Measurements from ENCODE around the gene ITPA. TPM values are rescaled to one million over a fixed set of nuclear protein-coding genes. Genes with fewer than 3 reads are reported as not detected.

The ITPA gene
- total and polyA plus RNA-seq, 2 experiments from 2014 or later, result 57.5 to 81.7 TPM

DNA sequence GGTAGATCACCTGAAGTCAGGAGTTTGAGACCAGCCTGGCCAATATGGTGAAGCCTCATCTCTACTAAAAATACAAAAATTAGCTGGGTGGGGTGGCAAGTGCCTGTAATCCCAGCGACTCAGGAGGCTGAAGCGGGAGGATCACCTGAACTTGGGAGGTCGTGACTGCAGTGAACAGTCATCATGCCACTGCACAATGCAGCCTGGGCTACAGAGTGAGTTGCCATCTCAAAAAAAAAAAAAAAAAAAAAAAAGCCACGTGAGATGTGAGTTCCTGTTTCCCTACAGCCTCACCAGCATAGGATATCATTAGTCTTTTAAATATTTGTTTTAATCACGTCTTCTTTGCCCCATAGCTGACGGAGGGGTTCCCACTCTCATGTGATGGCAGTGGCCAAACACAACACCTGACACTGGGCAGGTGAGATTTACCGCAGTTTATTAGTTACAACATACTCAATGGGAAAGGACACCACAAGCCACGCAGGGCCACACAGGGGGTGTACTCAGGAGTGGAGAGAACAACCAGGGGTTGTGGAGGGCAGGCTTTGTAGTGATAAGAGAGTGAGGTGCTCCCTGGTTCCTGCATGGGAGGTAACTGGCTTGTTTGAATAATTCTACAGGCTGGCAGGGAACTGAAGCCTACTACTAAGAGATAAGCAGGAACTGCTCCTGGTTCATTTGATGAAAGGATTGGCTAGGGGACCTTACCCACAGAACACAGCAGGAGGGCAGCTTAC is 31.4 kb upstream of the ITPA start:
- Histone ChIP-seq H3K79me2 (replicated peaks; ENCODE audit: insufficient read depth) (peaks cover 15% of the 10 kb centered on the region), H3K9me2 (ENCODE audit: insufficient read depth) (no peaks in the 10 kb centered on the region), H3K27ac (ENCODE audit: low read depth) (peak overlapping the region; percentile 67; the same call in 1 of the 2 replicates), H3F3A (replicated peaks; ENCODE audit: low read depth) (0 out of 2 replicates have a peak, but pooled peaks cover 6% of the 10 kb centered on the region), H2AFZ (no peak overlapping the region), H3K4me3 (no peak overlapping the region), H3K27me3 (ENCODE audit: insufficient read depth) (no peaks in the 10 kb centered on the region), H3K36me3 (ENCODE audit: insufficient read depth) (no peaks in the 10 kb centered on the region), H4K20me1 (replicated peaks; ENCODE audit: insufficient read depth) (peaks cover 3% of the 10 kb centered on the region; the same call in 1 of the 2 replicates), H3K4me1 (ENCODE audit: insufficient read depth) (peaks cover 5% of the 10 kb centered on the region; the same call in 1 of the 2 replicates), H3K4me2 (no peak overlapping the region)
- Mint-ChIP-seq H3K36me3 (ENCODE audit: low read depth) (peaks cover 3% of the 10 kb centered on the region; the same call in 1 of the 3 replicates), H3K27me3 (ENCODE audit: insufficient read depth, low read depth, poor library complexity) (peaks cover 2% of the 10 kb centered on the region), H3K9me3 (no peaks in the 10 kb centered on the region; the same call in 2 of the 3 replicates), H3K4me1 (peaks cover 16% of the 10 kb centered on the region), H3K4me3 (no peak overlapping the region), H3K27ac (no peak overlapping the region)
- TF ChIP-seq, protein P1, sequence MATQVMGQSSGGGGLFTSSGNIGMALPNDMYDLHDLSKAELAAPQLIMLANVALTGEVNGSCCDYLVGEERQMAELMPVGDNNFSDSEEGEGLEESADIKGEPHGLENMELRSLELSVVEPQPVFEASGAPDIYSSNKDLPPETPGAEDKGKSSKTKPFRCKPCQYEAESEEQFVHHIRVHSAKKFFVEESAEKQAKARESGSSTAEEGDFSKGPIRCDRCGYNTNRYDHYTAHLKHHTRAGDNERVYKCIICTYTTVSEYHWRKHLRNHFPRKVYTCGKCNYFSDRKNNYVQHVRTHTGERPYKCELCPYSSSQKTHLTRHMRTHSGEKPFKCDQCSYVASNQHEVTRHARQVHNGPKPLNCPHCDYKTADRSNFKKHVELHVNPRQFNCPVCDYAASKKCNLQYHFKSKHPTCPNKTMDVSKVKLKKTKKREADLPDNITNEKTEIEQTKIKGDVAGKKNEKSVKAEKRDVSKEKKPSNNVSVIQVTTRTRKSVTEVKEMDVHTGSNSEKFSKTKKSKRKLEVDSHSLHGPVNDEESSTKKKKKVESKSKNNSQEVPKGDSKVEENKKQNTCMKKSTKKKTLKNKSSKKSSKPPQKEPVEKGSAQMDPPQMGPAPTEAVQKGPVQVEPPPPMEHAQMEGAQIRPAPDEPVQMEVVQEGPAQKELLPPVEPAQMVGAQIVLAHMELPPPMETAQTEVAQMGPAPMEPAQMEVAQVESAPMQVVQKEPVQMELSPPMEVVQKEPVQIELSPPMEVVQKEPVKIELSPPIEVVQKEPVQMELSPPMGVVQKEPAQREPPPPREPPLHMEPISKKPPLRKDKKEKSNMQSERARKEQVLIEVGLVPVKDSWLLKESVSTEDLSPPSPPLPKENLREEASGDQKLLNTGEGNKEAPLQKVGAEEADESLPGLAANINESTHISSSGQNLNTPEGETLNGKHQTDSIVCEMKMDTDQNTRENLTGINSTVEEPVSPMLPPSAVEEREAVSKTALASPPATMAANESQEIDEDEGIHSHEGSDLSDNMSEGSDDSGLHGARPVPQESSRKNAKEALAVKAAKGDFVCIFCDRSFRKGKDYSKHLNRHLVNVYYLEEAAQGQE (IDR thresholded peaks at IDR 0.05; ENCODE audit: unreplicated experiment), result no peak
- TF ChIP-seq JUNB (IDR thresholded peaks at IDR 0.05; ENCODE audit: unreplicated experiment) (no peak), STAT1 (IDR thresholded peaks at IDR 0.05; ENCODE audit: unreplicated experiment) (no peak), EZH2 (IDR thresholded peaks at IDR 0.05; ENCODE audit: low read depth, unreplicated experiment) (no peak), EZH2phosphoT487 (IDR thresholded peaks at IDR 0.05; ENCODE audit: unreplicated experiment) (no peak), ZNF114 (CRISPR knock-in tag; IDR thresholded peaks at IDR 0.05) (no peak), POLR2AphosphoS5 (IDR thresholded peaks at IDR 0.05; ENCODE audit: low read depth) (no peak), CREB1 (CRISPR knock-in tag; IDR thresholded peaks at IDR 0.05; ENCODE audit: low read depth) (no peak), NANOG (IDR thresholded peaks at IDR 0.05; ENCODE audit: borderline replicate concordance) (no peak), ZNF331 (CRISPR knock-in tag; IDR thresholded peaks at IDR 0.05; ENCODE audit: low read depth) (no peak)
- TF ChIP-seq, protein P2, sequence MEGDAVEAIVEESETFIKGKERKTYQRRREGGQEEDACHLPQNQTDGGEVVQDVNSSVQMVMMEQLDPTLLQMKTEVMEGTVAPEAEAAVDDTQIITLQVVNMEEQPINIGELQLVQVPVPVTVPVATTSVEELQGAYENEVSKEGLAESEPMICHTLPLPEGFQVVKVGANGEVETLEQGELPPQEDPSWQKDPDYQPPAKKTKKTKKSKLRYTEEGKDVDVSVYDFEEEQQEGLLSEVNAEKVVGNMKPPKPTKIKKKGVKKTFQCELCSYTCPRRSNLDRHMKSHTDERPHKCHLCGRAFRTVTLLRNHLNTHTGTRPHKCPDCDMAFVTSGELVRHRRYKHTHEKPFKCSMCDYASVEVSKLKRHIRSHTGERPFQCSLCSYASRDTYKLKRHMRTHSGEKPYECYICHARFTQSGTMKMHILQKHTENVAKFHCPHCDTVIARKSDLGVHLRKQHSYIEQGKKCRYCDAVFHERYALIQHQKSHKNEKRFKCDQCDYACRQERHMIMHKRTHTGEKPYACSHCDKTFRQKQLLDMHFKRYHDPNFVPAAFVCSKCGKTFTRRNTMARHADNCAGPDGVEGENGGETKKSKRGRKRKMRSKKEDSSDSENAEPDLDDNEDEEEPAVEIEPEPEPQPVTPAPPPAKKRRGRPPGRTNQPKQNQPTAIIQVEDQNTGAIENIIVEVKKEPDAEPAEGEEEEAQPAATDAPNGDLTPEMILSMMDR (conservative IDR thresholded peaks at IDR 0.05; ENCODE audit: low read depth in 2 of 2), result no peak
- TF ChIP-seq, protein P3, sequence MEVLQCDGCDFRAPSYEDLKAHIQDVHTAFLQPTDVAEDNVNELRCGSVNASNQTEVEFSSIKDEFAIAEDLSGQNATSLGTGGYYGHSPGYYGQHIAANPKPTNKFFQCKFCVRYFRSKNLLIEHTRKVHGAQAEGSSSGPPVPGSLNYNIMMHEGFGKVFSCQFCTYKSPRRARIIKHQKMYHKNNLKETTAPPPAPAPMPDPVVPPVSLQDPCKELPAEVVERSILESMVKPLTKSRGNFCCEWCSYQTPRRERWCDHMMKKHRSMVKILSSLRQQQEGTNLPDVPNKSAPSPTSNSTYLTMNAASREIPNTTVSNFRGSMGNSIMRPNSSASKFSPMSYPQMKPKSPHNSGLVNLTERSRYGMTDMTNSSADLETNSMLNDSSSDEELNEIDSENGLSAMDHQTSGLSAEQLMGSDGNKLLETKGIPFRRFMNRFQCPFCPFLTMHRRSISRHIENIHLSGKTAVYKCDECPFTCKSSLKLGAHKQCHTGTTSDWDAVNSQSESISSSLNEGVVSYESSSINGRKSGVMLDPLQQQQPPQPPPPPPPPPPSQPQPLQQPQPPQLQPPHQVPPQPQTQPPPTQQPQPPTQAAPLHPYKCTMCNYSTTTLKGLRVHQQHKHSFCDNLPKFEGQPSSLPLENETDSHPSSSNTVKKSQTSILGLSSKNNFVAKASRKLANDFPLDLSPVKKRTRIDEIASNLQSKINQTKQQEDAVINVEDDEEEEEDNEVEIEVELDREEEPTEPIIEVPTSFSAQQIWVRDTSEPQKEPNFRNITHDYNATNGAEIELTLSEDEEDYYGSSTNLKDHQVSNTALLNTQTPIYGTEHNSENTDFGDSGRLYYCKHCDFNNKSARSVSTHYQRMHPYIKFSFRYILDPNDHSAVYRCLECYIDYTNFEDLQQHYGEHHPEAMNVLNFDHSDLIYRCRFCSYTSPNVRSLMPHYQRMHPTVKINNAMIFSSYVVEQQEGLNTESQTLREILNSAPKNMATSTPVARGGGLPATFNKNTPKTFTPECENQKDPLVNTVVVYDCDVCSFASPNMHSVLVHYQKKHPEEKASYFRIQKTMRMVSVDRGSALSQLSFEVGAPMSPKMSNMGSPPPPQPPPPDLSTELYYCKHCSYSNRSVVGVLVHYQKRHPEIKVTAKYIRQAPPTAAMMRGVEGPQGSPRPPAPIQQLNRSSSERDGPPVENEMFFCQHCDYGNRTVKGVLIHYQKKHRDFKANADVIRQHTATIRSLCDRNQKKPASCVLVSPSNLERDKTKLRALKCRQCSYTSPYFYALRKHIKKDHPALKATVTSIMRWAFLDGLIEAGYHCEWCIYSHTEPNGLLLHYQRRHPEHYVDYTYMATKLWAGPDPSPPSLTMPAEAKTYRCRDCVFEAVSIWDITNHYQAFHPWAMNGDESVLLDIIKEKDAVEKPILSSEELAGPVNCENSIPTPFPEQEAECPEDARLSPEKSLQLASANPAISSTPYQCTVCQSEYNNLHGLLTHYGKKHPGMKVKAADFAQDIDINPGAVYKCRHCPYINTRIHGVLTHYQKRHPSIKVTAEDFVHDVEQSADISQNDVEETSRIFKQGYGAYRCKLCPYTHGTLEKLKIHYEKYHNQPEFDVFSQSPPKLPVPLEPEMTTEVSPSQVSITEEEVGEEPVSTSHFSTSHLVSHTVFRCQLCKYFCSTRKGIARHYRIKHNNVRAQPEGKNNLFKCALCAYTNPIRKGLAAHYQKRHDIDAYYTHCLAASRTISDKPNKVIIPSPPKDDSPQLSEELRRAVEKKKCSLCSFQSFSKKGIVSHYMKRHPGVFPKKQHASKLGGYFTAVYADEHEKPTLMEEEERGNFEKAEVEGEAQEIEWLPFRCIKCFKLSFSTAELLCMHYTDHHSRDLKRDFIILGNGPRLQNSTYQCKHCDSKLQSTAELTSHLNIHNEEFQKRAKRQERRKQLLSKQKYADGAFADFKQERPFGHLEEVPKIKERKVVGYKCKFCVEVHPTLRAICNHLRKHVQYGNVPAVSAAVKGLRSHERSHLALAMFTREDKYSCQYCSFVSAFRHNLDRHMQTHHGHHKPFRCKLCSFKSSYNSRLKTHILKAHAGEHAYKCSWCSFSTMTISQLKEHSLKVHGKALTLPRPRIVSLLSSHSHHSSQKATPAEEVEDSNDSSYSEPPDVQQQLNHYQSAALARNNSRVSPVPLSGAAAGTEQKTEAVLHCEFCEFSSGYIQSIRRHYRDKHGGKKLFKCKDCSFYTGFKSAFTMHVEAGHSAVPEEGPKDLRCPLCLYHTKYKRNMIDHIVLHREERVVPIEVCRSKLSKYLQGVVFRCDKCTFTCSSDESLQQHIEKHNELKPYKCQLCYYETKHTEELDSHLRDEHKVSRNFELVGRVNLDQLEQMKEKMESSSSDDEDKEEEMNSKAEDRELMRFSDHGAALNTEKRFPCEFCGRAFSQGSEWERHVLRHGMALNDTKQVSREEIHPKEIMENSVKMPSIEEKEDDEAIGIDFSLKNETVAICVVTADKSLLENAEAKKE (CRISPR knock-in tag; IDR thresholded peaks at IDR 0.05), result no peak
- TF ChIP-seq, protein P4, sequence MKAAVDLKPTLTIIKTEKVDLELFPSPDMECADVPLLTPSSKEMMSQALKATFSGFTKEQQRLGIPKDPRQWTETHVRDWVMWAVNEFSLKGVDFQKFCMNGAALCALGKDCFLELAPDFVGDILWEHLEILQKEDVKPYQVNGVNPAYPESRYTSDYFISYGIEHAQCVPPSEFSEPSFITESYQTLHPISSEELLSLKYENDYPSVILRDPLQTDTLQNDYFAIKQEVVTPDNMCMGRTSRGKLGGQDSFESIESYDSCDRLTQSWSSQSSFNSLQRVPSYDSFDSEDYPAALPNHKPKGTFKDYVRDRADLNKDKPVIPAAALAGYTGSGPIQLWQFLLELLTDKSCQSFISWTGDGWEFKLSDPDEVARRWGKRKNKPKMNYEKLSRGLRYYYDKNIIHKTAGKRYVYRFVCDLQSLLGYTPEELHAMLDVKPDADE (IDR thresholded peaks at IDR 0.05), result no peak
- DNase-seq (ENCODE audit: low spot score) (no peak), ATAC-seq (no peak)

Data from GM23338 (cell line).